ENCODE results near the gene ADAMTS8.

Gene ADAMTS8

GRCh38 chr11:130416906-130417305 is 11.5 kb downstream of the ADAMTS8 start:
- TF ChIP-seq FOXP2 (optimal IDR thresholded peaks at IDR 0.05; ENCODE audit: borderline replicate concordance, extremely low read depth, extremely low read length, insufficient read depth) (no peak), POLR2AphosphoS5 (IDR thresholded peaks at IDR 0.05; ENCODE audit: low read depth, low read length) (no peak), TAF1 (IDR thresholded peaks at IDR 0.05; ENCODE audit: borderline replicate concordance, insufficient read depth, low read length) (no peak), REST (IDR thresholded peaks at IDR 0.05; ENCODE audit: insufficient read depth in 1 of 2, low read depth in 2 of 2, low read length in 2 of 2) (no peak), SIN3A (IDR thresholded peaks at IDR 0.05; ENCODE audit: borderline replicate concordance, insufficient read depth, low read length) (no peak)

- TF ChIP-seq REST (IDR thresholded peaks at IDR 0.05; ENCODE audit: insufficient read depth in 1 of 2, low read depth in 2 of 2, low read length in 2 of 2), result no peak
- no peak for TF ChIP-seq SIN3A (IDR thresholded peaks at IDR 0.05; ENCODE audit: borderline replicate concordance, insufficient read depth, low read length)
- TF ChIP-seq TAF1 (IDR thresholded peaks at IDR 0.05; ENCODE audit: borderline replicate concordance, insufficient read depth, low read length), result no peak
- TF ChIP-seq POLR2AphosphoS5 (IDR thresholded peaks at IDR 0.05; ENCODE audit: low read depth, low read length), result no peak
- no peak for TF ChIP-seq FOXP2 (optimal IDR thresholded peaks at IDR 0.05; ENCODE audit: borderline replicate concordance, extremely low read depth, extremely low read length, insufficient read depth)
These were observed 11.9 kb downstream of the ADAMTS8 start for GRCh38 chr11:130416530-130416882.

GRCh38 chr11:130415731-130416529 is 12.5 kb downstream of the ADAMTS8 start:
- TF ChIP-seq REST (IDR thresholded peaks at IDR 0.05; ENCODE audit: insufficient read depth in 1 of 2, low read depth in 2 of 2, low read length in 2 of 2) (no peak), POLR2AphosphoS5 (IDR thresholded peaks at IDR 0.05; ENCODE audit: low read depth, low read length) (no peak), SIN3A (IDR thresholded peaks at IDR 0.05; ENCODE audit: borderline replicate concordance, insufficient read depth, low read length) (no peak), TAF1 (IDR thresholded peaks at IDR 0.05; ENCODE audit: borderline replicate concordance, insufficient read depth, low read length) (no peak), FOXP2 (optimal IDR thresholded peaks at IDR 0.05; ENCODE audit: borderline replicate concordance, extremely low read depth, extremely low read length, insufficient read depth) (no peak)

- TF ChIP-seq REST (IDR thresholded peaks at IDR 0.05; ENCODE audit: insufficient read depth in 1 of 2, low read depth in 2 of 2, low read length in 2 of 2) (no peak), TAF1 (IDR thresholded peaks at IDR 0.05; ENCODE audit: borderline replicate concordance, insufficient read depth, low read length) (no peak), POLR2AphosphoS5 (IDR thresholded peaks at IDR 0.05; ENCODE audit: low read depth, low read length) (no peak)
These were observed 14.0 kb downstream of the ADAMTS8 start for GRCh38 chr11:130414107-130415080.

Data from PFSK-1 (cell line).